HEK293 (cell line): ENCODE results near the gene LPP.

Experiments used
- YY1 ChIP-seq: fragments of 450-650 bp; formaldehyde crosslinking; IDR thresholded peaks from 2 replicates; pipeline ENCODE4 v1.5.1; 2018; ENCODE audit warnings: missing biosample characterization, missing genetic modification characterization
- ZNF175 ChIP-seq: fragments of 450-650 bp; formaldehyde crosslinking; IDR thresholded peaks from 2 replicates; pipeline ENCODE4 v1.5.1; 2016; ENCODE audit warnings: missing biosample characterization, missing genetic modification characterization
- ZNF302 ChIP-seq: fragments of 450-650 bp; formaldehyde crosslinking; IDR thresholded peaks from 2 replicates; pipeline ENCODE4 v1.5.1; 2016; ENCODE audit warnings: missing biosample characterization, missing genetic modification characterization, low read depth
- ZNF530 ChIP-seq: fragments of 450-650 bp; formaldehyde crosslinking; IDR thresholded peaks from 2 replicates; pipeline ENCODE4 v1.5.1; 2016; ENCODE audit warnings: low read depth, missing biosample characterization, missing genetic modification characterization
- ZNF610 ChIP-seq: fragments of 450-650 bp; formaldehyde crosslinking; IDR thresholded peaks from 2 replicates; pipeline ENCODE4 v1.5.1; 2016; ENCODE audit warnings: missing biosample characterization, missing genetic modification characterization, borderline replicate concordance
- TF ChIP-seq, protein P1 (sequence below): fragments of 450-650 bp; formaldehyde crosslinking; IDR thresholded peaks from 2 replicates; pipeline ENCODE4 v1.5.1; 2016; ENCODE audit warnings: missing biosample characterization, missing genetic modification characterization

DNA sequence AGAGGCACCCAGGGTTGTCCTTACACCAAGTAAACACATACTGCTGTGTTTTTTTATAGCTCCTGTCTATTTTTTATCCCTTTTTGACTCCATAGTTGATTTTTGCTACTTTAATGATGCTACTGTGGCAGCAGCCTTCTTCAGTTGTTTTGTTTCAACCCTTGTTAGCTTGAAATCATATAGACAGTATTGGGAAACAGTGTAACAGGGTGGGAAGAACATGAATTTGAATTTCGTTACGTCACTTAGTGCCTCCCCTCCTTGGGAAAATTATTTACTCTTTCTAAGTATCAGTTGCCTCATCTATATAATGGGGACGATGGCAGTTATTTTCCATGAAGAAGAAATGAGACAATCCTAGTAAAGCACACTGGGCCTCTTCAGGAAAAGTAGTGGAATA, 608.0 kb downstream of the LPP start:
- TF ChIP-seq, protein P1, sequence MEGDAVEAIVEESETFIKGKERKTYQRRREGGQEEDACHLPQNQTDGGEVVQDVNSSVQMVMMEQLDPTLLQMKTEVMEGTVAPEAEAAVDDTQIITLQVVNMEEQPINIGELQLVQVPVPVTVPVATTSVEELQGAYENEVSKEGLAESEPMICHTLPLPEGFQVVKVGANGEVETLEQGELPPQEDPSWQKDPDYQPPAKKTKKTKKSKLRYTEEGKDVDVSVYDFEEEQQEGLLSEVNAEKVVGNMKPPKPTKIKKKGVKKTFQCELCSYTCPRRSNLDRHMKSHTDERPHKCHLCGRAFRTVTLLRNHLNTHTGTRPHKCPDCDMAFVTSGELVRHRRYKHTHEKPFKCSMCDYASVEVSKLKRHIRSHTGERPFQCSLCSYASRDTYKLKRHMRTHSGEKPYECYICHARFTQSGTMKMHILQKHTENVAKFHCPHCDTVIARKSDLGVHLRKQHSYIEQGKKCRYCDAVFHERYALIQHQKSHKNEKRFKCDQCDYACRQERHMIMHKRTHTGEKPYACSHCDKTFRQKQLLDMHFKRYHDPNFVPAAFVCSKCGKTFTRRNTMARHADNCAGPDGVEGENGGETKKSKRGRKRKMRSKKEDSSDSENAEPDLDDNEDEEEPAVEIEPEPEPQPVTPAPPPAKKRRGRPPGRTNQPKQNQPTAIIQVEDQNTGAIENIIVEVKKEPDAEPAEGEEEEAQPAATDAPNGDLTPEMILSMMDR (tag by site-specific recombination): no peak
- TF ChIP-seq ZNF610 (no peak), ZNF530 (tag by site-specific recombination) (no peak), ZNF175 (no peak), ZNF302 (tag by site-specific recombination) (no peak), YY1 (tag by site-specific recombination) (no peak)
